Smooth muscle cell (in vitro differentiated cells): ENCODE data around the gene IWS1. TPM values are rescaled to one million over a fixed set of nuclear protein-coding genes. Genes with fewer than 3 reads are reported as not detected.

Experiments used
- DNase-seq: peaks from one replicate; lab custom pipeline; 2025; ENCODE audit not compliant: unreplicated experiment; lab: John Stamatoyannopoulos, UW
- H2AFZ ChIP-seq: fragments of 200-600 bp; sonication (generic); 2 replicates; pipeline ENCODE4 v1.6.0; 2016; ENCODE audit warnings: antibody characterized with exemption, low read depth, mild to moderate bottlenecking
- H3F3A ChIP-seq: fragments of 200-600 bp; sonication (generic); 2 replicates; pipeline ENCODE4 v1.6.0; 2017; ENCODE audit warnings: antibody characterized with exemption, low read depth
- H3K27ac ChIP-seq: fragments of 200-600 bp; sonication (generic); 2 replicates; pipeline ENCODE4 v1.5.1; 2016; ENCODE audit warnings: low read depth, mild to moderate bottlenecking
- H3K27me3 ChIP-seq: fragments of 200-600 bp; sonication (generic); 2 replicates; pipeline ENCODE4 v1.6.1; 2016; ENCODE audit warnings: low read depth, mild to moderate bottlenecking
- H3K36me3 ChIP-seq: fragments of 200-600 bp; sonication (generic); 2 replicates; pipeline ENCODE4 v1.5.1; 2016; ENCODE audit warnings: low read depth
- H3K4me1 ChIP-seq: fragments of 200-600 bp; sonication (generic); 2 replicates; pipeline ENCODE4 v1.5.1; 2016; ENCODE audit warnings: low read depth
- H3K4me2 ChIP-seq: fragments of 200-600 bp; sonication (generic); 2 replicates; pipeline ENCODE4 v1.6.0; 2016; ENCODE audit warnings: mild to moderate bottlenecking
- H3K4me3 ChIP-seq: fragments of 200-600 bp; sonication (generic); 2 replicates; pipeline ENCODE4 v1.5.1; 2016; ENCODE audit warnings: mild to moderate bottlenecking
- H3K79me2 ChIP-seq: fragments of 200-600 bp; sonication (generic); 2 replicates; pipeline ENCODE4 v1.6.0; 2016; ENCODE audit warnings: low read depth, mild to moderate bottlenecking
- H3K9ac ChIP-seq: fragments of 200-600 bp; sonication (generic); 2 replicates; pipeline ENCODE4 v1.6.0; 2016; ENCODE audit warnings: low read depth
- H3K9me3 ChIP-seq: fragments of 200-600 bp; sonication (generic); replicated peaks from 2 replicates; pipeline ENCODE4 v1.5.1; 2016; ENCODE audit warnings: low read depth
- H4K20me1 ChIP-seq: fragments of 200-600 bp; sonication (generic); 2 replicates; pipeline ENCODE4 v1.6.0; 2016; ENCODE audit warnings: low read depth
- CTCF ChIP-seq: fragments of 200-600 bp; sonication (generic); IDR thresholded peaks from 2 replicates; pipeline ENCODE4 v1.5.1; 2017; ENCODE audit warnings: borderline replicate concordance, mild to moderate bottlenecking, antibody characterized with exemption; ENCODE audit not compliant: insufficient read depth, poor library complexity, severe bottlenecking
- WGBS: methylation state at CpG from one replicate; pipeline ENCODE4 v1.1.7; 2016; ENCODE audit warnings: low lambda C conversion rate; 5-methylcytosine and 5-hydroxymethylcytosine counted together
- polyA plus RNA-seq: library from polyadenylated mRNA; unstranded; fragments of >200 nt; fragmentation: Nextera tagmentation; extraction: Ambion mirVana; gene quantifications from 2 replicates; pipeline ENCODE4 v1.2.1, GENCODE V29; 2016
- total RNA-seq: library from RNA; depleted of rRNA; stranded (reverse); fragments of >200 nt; gene quantifications from 2 replicates; pipeline ENCODE4 v1.2.3, GENCODE V29; 2014

The IWS1 gene
- total and polyA plus RNA-seq, 2 experiments from 2014 or later, result 31.2 to 36.1 TPM

GRCh38 chr2:127559454-127559853, 33.2 kb upstream of the IWS1 start:
- Histone ChIP-seq H3K36me3 (no peaks in the 10 kb centered on the region), H3K4me1 (no peaks in the 10 kb centered on the region), H3K27me3 (no peaks in the 10 kb centered on the region), H3K27ac (no peak overlapping the region), H3K4me2 (no peak overlapping the region), H3K79me2 (no peaks in the 10 kb centered on the region), H3F3A (no peaks in the 10 kb centered on the region), H4K20me1 (no peaks in the 10 kb centered on the region), H3K4me3 (no peak overlapping the region), H2AFZ (no peak overlapping the region), H3K9me3 (no peaks in the 10 kb centered on the region), H3K9ac (no peak overlapping the region)
- TF ChIP-seq CTCF, result no peak
- DNase-seq, result no peak
- 84% methylated on average over 5 of the region's 5 CpGs for WGBS

GRCh38 chr2:127558911-127559310, 32.6 kb upstream of the IWS1 start:
- Histone ChIP-seq H3F3A (no peaks in the 10 kb centered on the region), H4K20me1 (no peaks in the 10 kb centered on the region), H3K9ac (no peak overlapping the region), H3K27me3 (no peaks in the 10 kb centered on the region), H3K36me3 (no peaks in the 10 kb centered on the region), H3K4me1 (no peaks in the 10 kb centered on the region), H2AFZ (no peak overlapping the region), H3K79me2 (no peaks in the 10 kb centered on the region), H3K4me2 (no peak overlapping the region), H3K9me3 (no peaks in the 10 kb centered on the region), H3K4me3 (no peak overlapping the region), H3K27ac (no peak overlapping the region)
- WGBS, result 89% methylated on average over 8 of the region's 8 CpGs
- TF ChIP-seq CTCF, result no peak
- DNase-seq, result no peak

GRCh38 chr2:127552846-127553245, 26.6 kb upstream of the IWS1 start:
- DNase-seq, result no peak
- no peaks in the 10 kb centered on the region for H3F3A ChIP-seq
- no peak overlapping the region for H3K9ac ChIP-seq
- 95% methylated on average over 2 of the region's 2 CpGs for WGBS
- no peaks in the 10 kb centered on the region for H3K9me3 ChIP-seq
- H2AFZ ChIP-seq, result no peak overlapping the region
- H3K27me3 ChIP-seq, result peaks cover 17% of the 10 kb centered on the region
- TF ChIP-seq CTCF, result no peak
- no peak overlapping the region for H3K4me2 ChIP-seq
- no peak overlapping the region for H3K27ac ChIP-seq
- H3K36me3 ChIP-seq, result no peaks in the 10 kb centered on the region
- H4K20me1 ChIP-seq, result no peaks in the 10 kb centered on the region
- H3K4me1 ChIP-seq, result no peaks in the 10 kb centered on the region
- H3K4me3 ChIP-seq, result no peak overlapping the region
- H3K79me2 ChIP-seq, result no peaks in the 10 kb centered on the region

- Histone ChIP-seq H3K4me1 (no peaks in the 10 kb centered on the region), H3K27ac (no peak overlapping the region), H4K20me1 (no peaks in the 10 kb centered on the region), H3K4me2 (no peak overlapping the region), H3F3A (no peaks in the 10 kb centered on the region), H3K27me3 (peaks cover 21% of the 10 kb centered on the region), H3K79me2 (no peaks in the 10 kb centered on the region), H3K9me3 (no peaks in the 10 kb centered on the region), H3K4me3 (no peak overlapping the region), H3K36me3 (no peaks in the 10 kb centered on the region), H3K9ac (no peak overlapping the region), H2AFZ (no peak overlapping the region)
- no peak for DNase-seq
- 88% methylated on average over 6 of the region's 6 CpGs for WGBS
- no peak for TF ChIP-seq CTCF
These were observed 26.0 kb upstream of the IWS1 start for GRCh38 chr2:127552336-127552735.
